G401 (cell line): ENCODE results near the gene AZU1. TPM values are rescaled to one million over a fixed set of nuclear protein-coding genes. Genes with fewer than 3 reads are reported as not detected.

Experiments
- total RNA-seq: library from RNA; depleted of rRNA; stranded (reverse); fragments of >200 nt; shearing (Covaris generic); gene quantifications from 2 replicates; pipeline ENCODE4 v1.2.3, GENCODE V29; 2014; rRNA removed

AZU1 gene
- total RNA-seq, 1 experiment from 2014 or later = not detected

Other genes starting within 250 kb of the AZU1 start
- 6.0 and 6.7 TPM in 2 replicates for gene HCN2, start 238.0 kb upstream of the AZU1 start, total RNA-seq
- 62.0 and 62.8 TPM in 2 replicates for gene POLRMT, start 194.3 kb upstream of the AZU1 start, total RNA-seq
- not detected in 2 replicates for gene FGF22, start 188.0 kb upstream of the AZU1 start, total RNA-seq
- 44.5 and 48.7 TPM in 2 replicates for gene RNF126, start 164.6 kb upstream of the AZU1 start, total RNA-seq
- 15.0 and 26.0 TPM in 2 replicates for gene FSTL3, start 151.4 kb upstream of the AZU1 start, total RNA-seq
- not detected in 2 replicates for gene PRSS57, start 132.4 kb upstream of the AZU1 start, total RNA-seq
- gene PALM, start 118.9 kb upstream of the AZU1 start, total RNA-seq = 30.0 and 49.6 TPM in 2 replicates
- 1.2 and 2.8 TPM in 2 replicates for gene MISP, start 76.7 kb upstream of the AZU1 start, total RNA-seq
- 273 and 361 TPM in 2 replicates for gene PTBP1, start 30.4 kb upstream of the AZU1 start, total RNA-seq
- gene PLPPR3, start 5.9 kb upstream of the AZU1 start, total RNA-seq = 47.9 and 54.5 TPM in 2 replicates
- 2.3 TPM in 1 of 2 replicates, not detected in the other for gene PRTN3, start 13.2 kb downstream of the AZU1 start, total RNA-seq
- not detected in 2 replicates for gene ELANE, start 24.5 kb downstream of the AZU1 start, total RNA-seq
- 3.6 and 6.1 TPM in 2 replicates for gene CFD, start 31.8 kb downstream of the AZU1 start, total RNA-seq
- gene MED16, start 65.3 kb downstream of the AZU1 start, total RNA-seq = 51.0 and 58.7 TPM in 2 replicates
- not detected in 2 replicates for gene RNU6-9, start 65.6 kb downstream of the AZU1 start, total RNA-seq
- 12.7 and 13.9 TPM in 2 replicates for gene R3HDM4, start 85.4 kb downstream of the AZU1 start, total RNA-seq
- gene KISS1R, start 89.5 kb downstream of the AZU1 start, total RNA-seq = 1.8 and 1.9 TPM in 2 replicates
- 95.4 and 103 TPM in 2 replicates for gene ARID3A, start 98.2 kb downstream of the AZU1 start, total RNA-seq
- gene WDR18, start 156.5 kb downstream of the AZU1 start, total RNA-seq = 176 and 280 TPM in 2 replicates
- 0.74 and 3.5 TPM in 2 replicates for gene GRIN3B, start 172.6 kb downstream of the AZU1 start, total RNA-seq
- 131 and 142 TPM in 2 replicates for gene TMEM259, start 193.3 kb downstream of the AZU1 start, total RNA-seq
- gene RNU6-2, start 193.7 kb downstream of the AZU1 start, total RNA-seq = not detected in 2 replicates
- 245 and 296 TPM in 2 replicates for gene CNN2, start 198.8 kb downstream of the AZU1 start, total RNA-seq
- gene ABCA7, start 212.3 kb downstream of the AZU1 start, total RNA-seq = 6.2 and 13.9 TPM in 2 replicates
- 126 and 134 TPM in 2 replicates for gene ARHGAP45, start 239.3 kb downstream of the AZU1 start, total RNA-seq